SK-N-SH (cell line): ENCODE data around the gene KCNK6. TPM values are rescaled to one million over a fixed set of nuclear protein-coding genes. Genes with fewer than 3 reads are reported as not detected.

Source experiments
- CTCF ChIA-PET: fragments of 300-600, 350-600 bp; formaldehyde crosslinking; extraction: SDS; loops from one replicate; lab custom pipeline; 2021; lab: Yijun Ruan, JAX
- POLR2A ChIA-PET: fragments of 350-600 bp; sonication (Branson Sonifier 250); formaldehyde crosslinking; extraction: SDS; loops from one replicate; lab custom pipeline; 2020; ENCODE audit warnings: antibody characterized with exemption, inconsistent platforms; lab: Yijun Ruan, JAX
- DNase-seq: peaks from one replicate; pipeline ENCODE4 v3.0.0; 2012
- H2AFZ ChIP-seq: fragments of 200-600 bp; sonication (generic); 2 replicates; pipeline ENCODE4 v1.8.1; 2016; ENCODE audit warnings: antibody characterized with exemption, mild to moderate bottlenecking, low read depth
- H3F3A ChIP-seq: fragments of 200-600 bp; sonication (generic); replicated peaks from 2 replicates; pipeline ENCODE3; 2016; ENCODE audit warnings: antibody characterized with exemption, mild to moderate bottlenecking; ENCODE audit not compliant: insufficient read depth
- H3K27ac ChIP-seq, 2 experiments: fragments of 200-500 bp in 1 of 2; fragments of 200-600 bp in 1 of 2; sonication (Bioruptor generic) in 1 of 2; sonication (generic), shearing (Covaris generic) in 1 of 2; 2 replicates each; pipeline versions ENCODE4 v1.5.1 to v1.6.1; 2014 to 2016; ENCODE audit warnings: low read depth in 2 of 2, inconsistent platforms in 1 of 2, low read length in 1 of 2, mild to moderate bottlenecking in 1 of 2, mixed read lengths in 1 of 2
- H3K27me3 ChIP-seq: fragments of 200-600 bp; sonication (generic), shearing (Covaris generic); 2 replicates; pipeline ENCODE4 v1.6.1; 2016; ENCODE audit warnings: mixed run types; ENCODE audit not compliant: insufficient read depth
- H3K36me3 ChIP-seq, 2 experiments: fragments of 200-500 bp in 1 of 2; fragments of 200-600 bp in 1 of 2; sonication (Bioruptor generic) in 1 of 2; sonication (generic) in 1 of 2; replicated peaks in 1 of 2; 2 replicates each; pipeline versions ENCODE3 to v1.5.1; 2014 to 2016; ENCODE audit warnings: low read length in 1 of 2, mild to moderate bottlenecking in 1 of 2; ENCODE audit not compliant: insufficient read depth in 2 of 2, control insufficient read depth in 1 of 2
- H3K4me1 ChIP-seq, 2 experiments: fragments of 200-500 bp in 1 of 2; fragments of 200-600 bp in 1 of 2; sonication (Bioruptor generic) in 1 of 2; sonication (generic), shearing (Covaris generic) in 1 of 2; 2 replicates each; pipeline versions ENCODE4 v1.5.1 to v1.6.1; 2014 to 2016; ENCODE audit warnings: low read depth in 1 of 2, low read length in 1 of 2, mixed run types in 1 of 2; ENCODE audit not compliant: insufficient read depth in 2 of 2, control insufficient read depth in 1 of 2
- H3K4me2 ChIP-seq: fragments of 200-600 bp; sonication (generic), shearing (Covaris generic); 2 replicates; pipeline ENCODE4 v1.6.1; 2017; ENCODE audit warnings: mixed run types
- H3K4me3 ChIP-seq, 2 experiments: fragments of 200-500 bp in 1 of 2; fragments of 200-600 bp in 1 of 2; sonication (Bioruptor generic) in 1 of 2; sonication (generic), shearing (Covaris generic) in 1 of 2; 2 replicates each; pipeline versions ENCODE4 v1.5.1 to v1.8.1; 2014 to 2016; ENCODE audit warnings: low read depth in 2 of 2, inconsistent platforms in 1 of 2, low read length in 1 of 2, mild to moderate bottlenecking in 1 of 2, mixed read lengths in 1 of 2, moderate library complexity in 1 of 2
- H3K79me2 ChIP-seq: fragments of 200-600 bp; sonication (generic); 2 replicates; pipeline ENCODE4 v1.8.1; 2017; ENCODE audit warnings: mild to moderate bottlenecking; ENCODE audit not compliant: insufficient read depth
- H3K9ac ChIP-seq: fragments of 200-600 bp; sonication (generic); 2 replicates; pipeline ENCODE4 v1.6.1; 2017; ENCODE audit warnings: mixed run types
- H3K9me2 ChIP-seq: fragments of 200-600 bp; sonication (generic); 2 replicates; pipeline ENCODE4 v1.6.1; 2017; ENCODE audit warnings: mixed run types
- H3K9me3 ChIP-seq: fragments of 200-600 bp; sonication (generic); 2 replicates; pipeline ENCODE4 v1.6.1; 2017; ENCODE audit warnings: mixed run types, mild to moderate bottlenecking, moderate library complexity
- H4K20me1 ChIP-seq: fragments of 200-600 bp; sonication (generic); 2 replicates; pipeline ENCODE4 v1.6.1; 2017; ENCODE audit warnings: mild to moderate bottlenecking, mixed run types; ENCODE audit not compliant: insufficient read depth
- CTCF ChIP-seq: fragments of 200-600 bp; sonication (generic); IDR thresholded peaks from 2 replicates; pipeline ENCODE4 v1.6.1; 2017; ENCODE audit warnings: antibody characterized with exemption, mild to moderate bottlenecking, moderate library complexity
- EP300 ChIP-seq, 2 experiments: IDR thresholded peaks; 2 replicates each; pipeline versions ENCODE4 v1.4.0 to v1.6.1; 2012; ENCODE audit warnings: borderline replicate concordance in 1 of 2, low read depth in 1 of 2, low read length in 1 of 2
- GABPA ChIP-seq: IDR thresholded peaks from 2 replicates; pipeline ENCODE4 v1.4.0; 2012; ENCODE audit warnings: low read depth, mild to moderate bottlenecking
- JUND ChIP-seq: IDR thresholded peaks from 2 replicates; pipeline ENCODE4 v1.4.0; 2012
- MEF2A ChIP-seq: IDR thresholded peaks from 2 replicates; pipeline ENCODE4 v1.4.0; 2012; ENCODE audit warnings: low read depth, borderline replicate concordance
- PBX3 ChIP-seq: IDR thresholded peaks from 2 replicates; pipeline ENCODE4; 2012
- REST ChIP-seq: IDR thresholded peaks from 2 replicates; pipeline ENCODE4 v1.6.1; 2012; ENCODE audit warnings: mild to moderate bottlenecking, low read depth, low read length, moderate library complexity
- RFX5 ChIP-seq: IDR thresholded peaks from 2 replicates; pipeline ENCODE4 v1.6.1; 2012; ENCODE audit warnings: mild to moderate bottlenecking, improper control_type of control experiment, low read length
- RXRA ChIP-seq: IDR thresholded peaks from 2 replicates; pipeline ENCODE4 v1.4.0; 2012; ENCODE audit warnings: low read depth, mild to moderate bottlenecking, borderline replicate concordance
- TEAD4 ChIP-seq: IDR thresholded peaks from 2 replicates; pipeline ENCODE4 v1.4.0; 2012; ENCODE audit warnings: mild to moderate bottlenecking, borderline replicate concordance; ENCODE audit not compliant: insufficient read depth
- WGBS: methylation state at CpG from one replicate; pipeline ENCODE4 v1.1.6; 2017; ENCODE audit warnings: low lambda C conversion rate; 5-methylcytosine and 5-hydroxymethylcytosine counted together
- polyA plus RNA-seq, 3 experiments: library from polyadenylated mRNA; depleted of rRNA; stranded (reverse); fragments of >200 nt; gene quantifications; 2 replicates each; pipeline ENCODE4 v1.2.3, GENCODE V29; 2012
- small RNA-seq, 7 experiments: library from RNA; depleted of rRNA; stranded (forward); fragments of <200 nt; gene quantifications; one replicate each; pipeline ENCODE3, GENCODE V24; 2012

KCNK6 gene
- polyA plus RNA-seq, 1 of the 3 experiments (the other 2 are of a cell fraction) = 0.26 TPM

GRCh38 chr19:38378866-38379265, 59.2 kb downstream of the KCNK6 start (continued):
- no peak for TF ChIP-seq GABPA
- TF ChIP-seq, all 33 proteins: peak for 0

GRCh38 chr19:38381138-38381537, 61.5 kb downstream of the KCNK6 start:
- Histone ChIP-seq H3K9me2 (no peaks in the 10 kb centered on the region), H2AFZ (no peak overlapping the region), H3K9me3 (no peaks in the 10 kb centered on the region), H3F3A (peaks cover 3% of the 10 kb centered on the region), H4K20me1 (peaks cover 24% of the 10 kb centered on the region), H3K27me3 (no peaks in the 10 kb centered on the region), H3K4me2 (no peak overlapping the region), H3K36me3 (peaks cover 25 to 44% of the 10 kb centered on the region in 2 experiments), H3K27ac (no peak overlapping the region), H3K79me2 (peaks cover 41% of the 10 kb centered on the region), H3K4me1 (peaks cover 4 to 7% of the 10 kb centered on the region in 2 experiments; a peak in 3 of 4 replicates), H3K9ac (no peak overlapping the region), H3K4me3 (no peak overlapping the region)
- 96% methylated on average over 7 of the region's 9 CpGs for WGBS
- CTCF ChIA-PET = interaction anchor here (0.9 to 1.2 kb wide), 3 partner anchors 22 to 38 kb away, joined by 3 read pairs; partner anchors contain the start of gene FAM98C
- TF ChIP-seq RXRA (no peak), EP300 (IDR thresholded peaks at IDR 0.05; ENCODE audit: borderline replicate concordance in 1 of 2, low read depth in 1 of 2, low read length in 1 of 2) (no peak), PBX3 (no peak), RFX5 (no peak), JUND (no peak), MEF2A (no peak), REST (no peak), TEAD4 (no peak), CTCF (no peak)
- no peak for DNase-seq
- POLR2A ChIA-PET = no interaction called here

Small RNA genes within 50 kb of the gene (small RNA-seq; reads per million reads assigned to genes)
- 0 reads per million in 7 experiments for gene RF00019

Other genes with a start within 250 kb of the KCNK6 start
- 4.3 and 4.8 TPM in 2 replicates for gene DPF1, start 95.6 kb upstream of the KCNK6 start, polyA plus RNA-seq (2012; rRNA removed)
- 1.1 and 1.6 TPM in 2 replicates for gene PPP1R14A, start 63.5 kb upstream of the KCNK6 start, polyA plus RNA-seq (2012; rRNA removed)
- 1.0 TPM in 2 replicates for gene SPINT2, start 55.3 kb upstream of the KCNK6 start, polyA plus RNA-seq (2012; rRNA removed)
- gene C19orf33, start 15.6 kb upstream of the KCNK6 start, polyA plus RNA-seq (2012; rRNA removed) = not detected in 2 replicates
- gene YIF1B, start 3.9 kb upstream of the KCNK6 start, polyA plus RNA-seq (2012; rRNA removed) = 121 and 128 TPM in 2 replicates
- 2.0 and 2.1 TPM in 2 replicates for gene CATSPERG, start 16.0 kb downstream of the KCNK6 start, polyA plus RNA-seq (2012; rRNA removed)
- gene PSMD8, start 54.7 kb downstream of the KCNK6 start, polyA plus RNA-seq (2012; rRNA removed) = 400 and 453 TPM in 2 replicates
- 0.48 and 0.52 TPM in 2 replicates for gene GGN, start 68.2 kb downstream of the KCNK6 start, polyA plus RNA-seq (2012; rRNA removed)
- gene SPRED3, start 68.9 kb downstream of the KCNK6 start, polyA plus RNA-seq (2012; rRNA removed) = 10.5 and 11.1 TPM in 2 replicates
- 24.9 and 26.7 TPM in 2 replicates for gene FAM98C, start 83.2 kb downstream of the KCNK6 start, polyA plus RNA-seq (2012; rRNA removed)
- not detected in 2 replicates for gene RASGRP4, start 106.4 kb downstream of the KCNK6 start, polyA plus RNA-seq (2012; rRNA removed)
- gene RYR1, start 113.8 kb downstream of the KCNK6 start, polyA plus RNA-seq (2012; rRNA removed) = under 0.01 TPM in 2 replicates